Tibial nerve (tissue), 4 donors: ENCODE results near the gene TSSK2. TPM values are rescaled to one million over a fixed set of nuclear protein-coding genes. Genes with fewer than 3 reads are reported as not detected.

Source experiments
- DNase-seq, 2 donors: peaks; one replicate each; pipeline ENCODE4 v3.0.0-alpha.2; 2019; ENCODE audit warnings: low spot score in 2 of 2
- H3K27ac ChIP-seq, 4 donors: fragments of 200-600 bp; sonication (generic) in 3 of 4; one replicate each; pipeline ENCODE4 v1.5.1; 2017 to 2019; ENCODE audit warnings: mild to moderate bottlenecking in 1 of 4
- H3K27me3 ChIP-seq, 2 donors: fragments of 200-600 bp; sonication (generic) in 1 of 2; one replicate each; pipeline versions ENCODE4 v1.5.1 to v1.6.0; 2017 to 2019
- H3K36me3 ChIP-seq, 3 donors: fragments of 200-600 bp; sonication (generic); one replicate each; pipeline ENCODE4 v1.5.1; 2018 to 2019
- H3K4me1 ChIP-seq, 4 donors: fragments of 200-600 bp; sonication (generic) in 3 of 4; one replicate each; pipeline ENCODE4 v1.5.1; 2017 to 2019
- H3K4me3 ChIP-seq, 4 donors: fragments of 200-600 bp; sonication (generic) in 3 of 4; one replicate each; pipeline ENCODE4 v1.5.1; 2017 to 2019; ENCODE audit warnings: mild to moderate bottlenecking in 1 of 4, moderate library complexity in 1 of 4
- H3K9me3 ChIP-seq, 4 donors: fragments of 200-600 bp; sonication (generic) in 3 of 4; one replicate each; pipeline ENCODE4 v1.5.1; 2017 to 2019
- EP300 ChIP-seq, 2 donors: sonication (generic); formaldehyde crosslinking; IDR thresholded peaks; one replicate each; pipeline ENCODE4 v1.6.1; 2017; ENCODE audit warnings: antibody characterized with exemption in 2 of 2, mild to moderate bottlenecking in 1 of 2
- POLR2A ChIP-seq, 2 donors: fragments of 450-650 bp; IDR thresholded peaks; one replicate each; pipeline ENCODE4 v1.6.1; 2017; ENCODE audit warnings: antibody characterized with exemption in 2 of 2, mild to moderate bottlenecking in 2 of 2, moderate library complexity in 2 of 2
- WGBS, 2 donors: methylation state at CpG; one replicate each; pipeline ENCODE4 v1.1.5; 2018; 5-methylcytosine and 5-hydroxymethylcytosine counted together
- total RNA-seq, 4 donors: library from RNA; depleted of rRNA; stranded (reverse); fragments of >200 nt; gene quantifications; one replicate each; pipeline ENCODE4 v1.1.0, GENCODE V29; 2016
- TF ChIP-seq, protein P1 (sequence below), 5 experiments: fragments of 200-600 bp in 3 of 5; fragments of 450-650 bp in 2 of 5; sonication (generic) in 3 of 5; IDR thresholded peaks; one replicate each; pipeline ENCODE4 v1.5.1; 2016 to 2019; ENCODE audit warnings: antibody characterized with exemption in 5 of 5, mild to moderate bottlenecking in 3 of 5, moderate library complexity in 2 of 5

Gene TSSK2
- total RNA-seq, 4 donors from 2014 or later, result 0.30 TPM; not detected in 3

DNA sequence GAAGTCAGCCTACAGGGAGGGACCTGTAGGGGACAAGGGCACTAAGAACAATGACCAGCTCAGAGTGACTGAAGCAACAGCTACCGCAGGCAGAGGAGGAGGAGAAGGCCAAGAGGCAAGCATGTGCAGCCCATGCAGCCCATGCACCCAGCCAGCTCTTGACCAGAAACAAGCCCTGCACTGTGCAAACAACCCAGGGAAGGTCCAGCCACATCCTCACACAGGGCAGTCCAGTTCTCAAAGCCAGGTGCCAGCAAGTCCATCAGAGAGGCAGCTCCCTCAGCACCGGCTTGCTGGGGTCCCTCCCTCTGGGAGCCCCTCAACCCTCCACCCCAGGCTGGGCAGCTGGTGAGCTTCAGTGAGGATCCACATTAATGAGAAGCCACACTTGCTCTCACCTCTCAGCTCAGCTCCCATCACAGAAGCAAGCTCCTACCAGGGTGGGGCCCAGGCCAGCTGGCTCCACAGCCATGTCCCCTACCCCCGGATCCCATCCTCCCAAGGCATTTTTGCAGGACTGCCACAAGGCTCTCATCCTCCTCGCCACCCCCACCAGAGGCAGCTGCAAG lies 16.0 kb upstream of the TSSK2 start:
- 42 to 71% methylated on average over 2 to 4 of the region's 4 CpGs for WGBS, 2 donors
- DNase-seq, result no peak

DNA sequence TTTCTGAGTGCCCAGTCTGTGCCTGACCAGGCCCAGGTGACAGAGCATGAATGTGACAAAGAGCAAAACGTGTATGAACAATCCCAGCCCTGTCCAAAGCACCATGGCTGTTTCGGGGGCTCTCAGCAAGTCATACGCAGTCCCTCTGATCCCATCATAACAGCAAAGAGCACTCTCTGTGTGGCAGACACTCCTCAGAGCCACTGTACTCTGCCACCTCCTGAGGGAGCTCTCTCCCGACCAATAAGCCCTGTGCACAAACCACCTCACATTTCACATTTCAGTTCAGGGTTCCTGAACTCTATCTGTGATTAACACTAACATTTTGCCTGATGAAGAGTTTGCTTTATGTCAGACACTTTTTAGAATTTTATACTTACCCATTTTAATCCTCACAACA lies 15.5 kb upstream of the TSSK2 start:
- 51 to 60% methylated on average over 4 of the region's 4 CpGs for WGBS, 2 donors
- Histone ChIP-seq H3K27me3 (no peaks in the 10 kb centered on the region), H3K36me3 (no peaks in the 10 kb centered on the region), H3K9me3 (no peaks in the 10 kb centered on the region), H3K4me3 (no peak overlapping the region), H3K4me1 (peaks cover 0 to 83% (median 47%) of the 10 kb centered on the region in 4 donors), H3K27ac (no peak overlapping the region)
- TF ChIP-seq EP300 (IDR thresholded peaks at IDR 0.05) (no peak), POLR2A (IDR thresholded peaks at IDR 0.05) (no peak)
- TF ChIP-seq, protein P1, sequence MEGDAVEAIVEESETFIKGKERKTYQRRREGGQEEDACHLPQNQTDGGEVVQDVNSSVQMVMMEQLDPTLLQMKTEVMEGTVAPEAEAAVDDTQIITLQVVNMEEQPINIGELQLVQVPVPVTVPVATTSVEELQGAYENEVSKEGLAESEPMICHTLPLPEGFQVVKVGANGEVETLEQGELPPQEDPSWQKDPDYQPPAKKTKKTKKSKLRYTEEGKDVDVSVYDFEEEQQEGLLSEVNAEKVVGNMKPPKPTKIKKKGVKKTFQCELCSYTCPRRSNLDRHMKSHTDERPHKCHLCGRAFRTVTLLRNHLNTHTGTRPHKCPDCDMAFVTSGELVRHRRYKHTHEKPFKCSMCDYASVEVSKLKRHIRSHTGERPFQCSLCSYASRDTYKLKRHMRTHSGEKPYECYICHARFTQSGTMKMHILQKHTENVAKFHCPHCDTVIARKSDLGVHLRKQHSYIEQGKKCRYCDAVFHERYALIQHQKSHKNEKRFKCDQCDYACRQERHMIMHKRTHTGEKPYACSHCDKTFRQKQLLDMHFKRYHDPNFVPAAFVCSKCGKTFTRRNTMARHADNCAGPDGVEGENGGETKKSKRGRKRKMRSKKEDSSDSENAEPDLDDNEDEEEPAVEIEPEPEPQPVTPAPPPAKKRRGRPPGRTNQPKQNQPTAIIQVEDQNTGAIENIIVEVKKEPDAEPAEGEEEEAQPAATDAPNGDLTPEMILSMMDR (IDR thresholded peaks at IDR 0.05), result no peak
- DNase-seq, result no peak

More for the DNA sequence above, 16.0 kb upstream of the TSSK2 start:
- Histone ChIP-seq H3K9me3 (no peaks in the 10 kb centered on the region), H3K4me3 (no peak overlapping the region), H3K36me3 (no peaks in the 10 kb centered on the region), H3K4me1 (peaks cover 0 to 83% (median 46%) of the 10 kb centered on the region in 4 donors), H3K27ac (no peak overlapping the region), H3K27me3 (no peaks in the 10 kb centered on the region)
- TF ChIP-seq, protein P1 (IDR thresholded peaks at IDR 0.05), result no peak
- TF ChIP-seq POLR2A (IDR thresholded peaks at IDR 0.05), result no peak
- no peak for TF ChIP-seq EP300 (IDR thresholded peaks at IDR 0.05)

DNA sequence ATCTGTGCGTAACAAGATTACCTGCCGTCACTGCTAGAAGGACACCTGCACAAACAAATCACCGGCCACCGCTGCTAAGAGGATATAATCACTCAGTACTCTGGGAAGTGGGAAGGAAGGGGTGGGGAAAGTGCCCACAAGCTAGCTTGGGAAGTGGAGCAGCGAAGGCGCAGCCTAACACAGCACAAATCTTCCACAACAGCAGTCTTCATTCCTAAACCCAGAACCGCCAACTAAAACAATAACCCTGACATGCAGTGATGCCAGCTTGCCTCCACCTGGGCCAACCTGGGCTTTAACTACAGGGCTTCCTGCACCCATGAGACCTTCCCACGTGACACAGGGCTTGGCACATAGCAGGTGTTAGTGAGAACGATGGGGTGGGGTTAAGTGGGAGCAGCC lies 14.0 kb upstream of the TSSK2 start:
- no peak overlapping the region for H3K4me3 ChIP-seq
- TF ChIP-seq POLR2A (IDR thresholded peaks at IDR 0.05), result no peak
- no peak for TF ChIP-seq EP300 (IDR thresholded peaks at IDR 0.05)
- TF ChIP-seq, protein P1 (IDR thresholded peaks at IDR 0.05), result no peak
- H3K4me1 ChIP-seq, result peaks cover 0 to 84% (median 49%) of the 10 kb centered on the region in 4 donors
- H3K9me3 ChIP-seq, result no peaks in the 10 kb centered on the region
- no peak overlapping the region for H3K27ac ChIP-seq
- no peaks in the 10 kb centered on the region for H3K36me3 ChIP-seq
- 74 to 78% methylated on average over 9 of the region's 9 CpGs for WGBS, 2 donors
- H3K27me3 ChIP-seq, result no peaks in the 10 kb centered on the region
- DNase-seq, result no peak

DNA sequence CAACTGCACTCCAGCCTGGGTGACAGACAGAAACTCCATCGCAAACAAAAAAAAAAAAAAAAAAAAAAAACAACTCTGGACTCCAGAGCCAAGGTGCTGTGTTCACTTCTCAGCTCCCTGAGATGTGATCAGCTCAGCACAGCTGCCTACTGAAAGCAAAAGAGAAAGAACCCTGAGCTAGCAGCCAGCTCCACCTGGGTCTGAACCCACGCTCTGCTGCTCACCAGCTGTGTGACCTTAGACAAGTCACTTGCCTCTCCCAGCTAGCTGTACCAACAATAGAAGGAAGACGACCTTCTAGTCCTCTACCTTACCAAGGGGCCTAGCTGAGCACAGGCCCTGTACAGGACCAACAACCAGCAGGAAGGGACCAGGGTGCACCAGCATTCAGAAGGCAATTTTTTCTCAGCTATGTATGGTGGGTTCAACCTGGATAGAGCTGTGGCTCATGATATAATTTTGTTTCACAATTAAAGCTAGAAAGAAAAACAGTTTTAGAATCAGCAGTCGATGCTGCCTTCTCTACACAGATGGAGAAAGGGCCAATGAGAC lies 12.7 kb upstream of the TSSK2 start:
- Histone ChIP-seq H3K9me3 (no peaks in the 10 kb centered on the region), H3K36me3 (no peaks in the 10 kb centered on the region), H3K27me3 (no peaks in the 10 kb centered on the region), H3K27ac (no peak overlapping the region), H3K4me3 (no peak overlapping the region), H3K4me1 (peaks cover 0 to 81% (median 55%) of the 10 kb centered on the region in 4 donors)
- no peak for DNase-seq
- WGBS, 2 donors, result 84 to 88% methylated on average over 4 of the region's 4 CpGs
- TF ChIP-seq EP300 (IDR thresholded peaks at IDR 0.05) (no peak), POLR2A (IDR thresholded peaks at IDR 0.05) (no peak)
- TF ChIP-seq, protein P1 (IDR thresholded peaks at IDR 0.05), result no peak

DNA sequence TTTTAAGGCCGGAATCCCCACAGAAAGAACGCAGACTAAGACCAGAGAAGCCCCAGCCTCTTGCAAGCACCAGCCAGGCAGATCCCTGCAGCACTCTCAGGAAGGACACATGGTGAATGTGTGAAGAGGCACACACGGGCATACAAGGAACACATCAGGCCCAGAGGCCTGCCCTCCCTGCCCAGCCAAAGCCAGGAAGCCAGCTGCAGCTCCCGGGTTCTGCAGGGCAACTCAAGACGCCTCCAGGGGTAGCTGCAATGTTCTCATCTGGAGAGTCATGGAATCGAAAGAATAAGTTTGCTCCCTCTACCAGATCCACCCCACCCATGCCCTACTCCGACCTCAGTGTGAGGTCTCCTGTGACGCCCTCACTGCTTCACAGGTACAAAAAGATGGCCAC lies 11.2 kb upstream of the TSSK2 start:
- H3K36me3 ChIP-seq, result no peaks in the 10 kb centered on the region
- no peak overlapping the region for H3K27ac ChIP-seq
- DNase-seq, result no peak
- no peak overlapping the region for H3K4me3 ChIP-seq
- 84 to 85% methylated on average over 8 of the region's 8 CpGs for WGBS, 2 donors
- H3K4me1 ChIP-seq, result peaks cover 0 to 73% (median 50%) of the 10 kb centered on the region in 4 donors
- no peak for TF ChIP-seq POLR2A (IDR thresholded peaks at IDR 0.05)
- TF ChIP-seq, protein P1 (IDR thresholded peaks at IDR 0.05), result no peak
- no peak for TF ChIP-seq EP300 (IDR thresholded peaks at IDR 0.05)
- no peaks in the 10 kb centered on the region for H3K9me3 ChIP-seq
- H3K27me3 ChIP-seq, result no peaks in the 10 kb centered on the region
